Karpas-422 (cell line): ENCODE results near the gene KIF17. TPM values are rescaled to one million over a fixed set of nuclear protein-coding genes. Genes with fewer than 3 reads are reported as not detected.

Experiments used
- DNase-seq: peaks from one replicate; pipeline ENCODE4 v3.0.0-alpha.2; 2015
- H2AFZ ChIP-seq: fragments of 200-600 bp; sonication (generic); 2 replicates; pipeline ENCODE4 v1.6.1; 2014; ENCODE audit warnings: antibody characterized with exemption, low read length, mixed read lengths
- H3K27ac ChIP-seq: fragments of 200-600 bp; sonication (generic); 2 replicates; pipeline ENCODE4 v1.5.1; 2014; ENCODE audit warnings: mild to moderate bottlenecking, low read length, moderate library complexity
- H3K27me3 ChIP-seq: fragments of 200-600 bp; sonication (generic); 2 replicates; pipeline ENCODE4 v1.6.1; 2014; ENCODE audit warnings: low read length, mixed read lengths
- H3K36me3 ChIP-seq: fragments of 200-600 bp; sonication (generic); 2 replicates; pipeline ENCODE4 v1.6.1; 2014; ENCODE audit warnings: low read length, mixed read lengths; ENCODE audit not compliant: insufficient read depth
- H3K4me1 ChIP-seq: fragments of 200-600 bp; sonication (generic); 2 replicates; pipeline ENCODE4 v1.6.1; 2014; ENCODE audit warnings: mild to moderate bottlenecking, low read length, mixed read lengths
- H3K4me2 ChIP-seq: fragments of 200-600 bp; sonication (generic); 2 replicates; pipeline ENCODE4 v1.6.1; 2014; ENCODE audit warnings: low read length, low read depth, mild to moderate bottlenecking; ENCODE audit not compliant: poor library complexity, severe bottlenecking
- H3K4me3 ChIP-seq: fragments of 200-600 bp; sonication (generic); 2 replicates; pipeline ENCODE4 v1.5.1; 2014; ENCODE audit warnings: mild to moderate bottlenecking, antibody characterized with exemption, low read length, mixed read lengths
- H3K79me2 ChIP-seq: fragments of 200-600 bp; sonication (generic); 2 replicates; pipeline ENCODE4 v1.6.1; 2014; ENCODE audit warnings: mild to moderate bottlenecking, low read length, mixed read lengths
- H3K9ac ChIP-seq: fragments of 200-600 bp; sonication (generic); 2 replicates; pipeline ENCODE4 v1.6.0; 2014; ENCODE audit warnings: low read length
- H3K9me2 ChIP-seq: fragments of 200-600 bp; sonication (generic), shearing (Covaris generic); replicated peaks from 2 replicates; pipeline ENCODE4 v1.6.0; 2014; ENCODE audit warnings: mild to moderate bottlenecking, low read length, moderate library complexity; ENCODE audit not compliant: insufficient read depth
- H3K9me3 ChIP-seq: fragments of 300-700, 200-600 bp; sonication (generic); 2 replicates; pipeline ENCODE4 v1.6.1; 2014; ENCODE audit warnings: low read length, mixed read lengths
- H4K20me1 ChIP-seq: fragments of 200-600 bp; sonication (generic); 2 replicates; pipeline ENCODE4 v1.6.1; 2014; ENCODE audit warnings: mild to moderate bottlenecking, antibody characterized with exemption, low read length, low read depth; ENCODE audit not compliant: insufficient read depth
- total RNA-seq: library from RNA; depleted of rRNA; stranded (reverse); fragments of >200 nt; shearing (Covaris generic); gene quantifications from 2 replicates; pipeline ENCODE4 v1.2.3, GENCODE V29; 2014; ENCODE audit warnings: low replicate concordance

KIF17 gene
- total RNA-seq, 1 experiment from 2014 or later = not detected

- Histone ChIP-seq H3K36me3 (no peaks in the 10 kb centered on the region), H3K27me3 (no peaks in the 10 kb centered on the region), H3K4me2 (no peak overlapping the region), H2AFZ (no peak overlapping the region), H3K4me3 (no peak overlapping the region), H3K27ac (no peak overlapping the region), H3K9me3 (no peaks in the 10 kb centered on the region), H3K9me2 (no peaks in the 10 kb centered on the region), H3K9ac (no peak overlapping the region), H3K79me2 (no peaks in the 10 kb centered on the region), H4K20me1 (peaks cover 9% of the 10 kb centered on the region; the same call in 1 of the 2 replicates), H3K4me1 (peaks cover 9% of the 10 kb centered on the region)
- no peak for DNase-seq
Observed at GRCh38 chr1:20729990-20730689, 12.3 kb upstream of the KIF17 start.

DNA sequence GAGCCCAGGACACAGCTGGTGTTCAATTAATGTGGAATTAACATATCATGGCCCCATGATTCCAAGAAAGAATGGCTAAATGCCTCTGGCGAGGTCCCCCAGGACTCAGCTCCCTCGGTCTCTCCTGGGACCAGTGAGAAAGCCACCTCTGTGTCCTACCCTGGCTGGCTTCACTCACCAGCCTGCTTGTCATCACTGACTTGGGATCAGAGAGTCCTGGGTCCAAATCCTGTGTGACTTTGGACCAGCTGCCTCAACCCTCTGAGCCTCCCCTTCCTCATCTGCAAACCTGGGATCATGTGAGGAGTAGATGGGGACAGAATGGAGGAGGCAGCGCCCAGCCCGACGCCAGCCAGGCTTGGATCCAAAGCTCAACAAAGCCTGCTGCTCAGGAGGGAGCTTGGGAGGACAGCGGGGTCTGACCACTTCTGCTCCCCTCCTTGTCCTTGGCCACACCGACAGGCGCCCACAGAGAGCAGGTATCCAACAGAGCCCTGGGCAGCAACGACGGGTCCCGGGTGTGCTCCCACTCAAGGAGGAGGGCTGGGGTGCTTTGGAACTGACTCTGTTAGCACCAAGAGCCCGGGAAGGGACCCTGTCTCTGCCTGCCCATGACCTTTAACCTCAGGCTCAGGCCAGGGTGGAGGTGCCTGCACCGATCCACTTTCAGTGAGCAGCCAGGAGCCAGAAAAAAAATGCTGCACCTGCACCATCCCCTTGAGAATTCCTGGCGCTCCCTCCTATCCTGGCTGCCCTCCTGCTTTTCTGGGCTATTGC, 11.5 kb upstream of the KIF17 start:
- Histone ChIP-seq H3K4me3 (no peak overlapping the region), H3K79me2 (no peaks in the 10 kb centered on the region), H3K27ac (no peak overlapping the region), H3K36me3 (no peaks in the 10 kb centered on the region), H2AFZ (no peak overlapping the region), H3K9me3 (no peaks in the 10 kb centered on the region), H3K27me3 (no peaks in the 10 kb centered on the region), H3K9me2 (no peaks in the 10 kb centered on the region), H3K9ac (no peak overlapping the region), H3K4me2 (no peak overlapping the region), H3K4me1 (peaks cover 9% of the 10 kb centered on the region), H4K20me1 (peaks cover 9% of the 10 kb centered on the region; the same call in 1 of the 2 replicates)
- DNase-seq = no peak

GRCh38 chr1:20728371-20729154, 10.8 kb upstream of the KIF17 start:
- no peaks in the 10 kb centered on the region for H3K79me2 ChIP-seq
- H2AFZ ChIP-seq = no peak overlapping the region
- peaks cover 9% of the 10 kb centered on the region; the same call in 1 of the 2 replicates for H4K20me1 ChIP-seq
- H3K4me1 ChIP-seq = peaks cover 9% of the 10 kb centered on the region
- H3K9me2 ChIP-seq = no peaks in the 10 kb centered on the region
- H3K27me3 ChIP-seq = no peaks in the 10 kb centered on the region
- H3K4me3 ChIP-seq = no peak overlapping the region
- no peaks in the 10 kb centered on the region for H3K36me3 ChIP-seq
- no peaks in the 10 kb centered on the region for H3K9me3 ChIP-seq
- DNase-seq = no peak
- no peak overlapping the region for H3K27ac ChIP-seq
- no peak overlapping the region for H3K9ac ChIP-seq
- H3K4me2 ChIP-seq = no peak overlapping the region

DNA sequence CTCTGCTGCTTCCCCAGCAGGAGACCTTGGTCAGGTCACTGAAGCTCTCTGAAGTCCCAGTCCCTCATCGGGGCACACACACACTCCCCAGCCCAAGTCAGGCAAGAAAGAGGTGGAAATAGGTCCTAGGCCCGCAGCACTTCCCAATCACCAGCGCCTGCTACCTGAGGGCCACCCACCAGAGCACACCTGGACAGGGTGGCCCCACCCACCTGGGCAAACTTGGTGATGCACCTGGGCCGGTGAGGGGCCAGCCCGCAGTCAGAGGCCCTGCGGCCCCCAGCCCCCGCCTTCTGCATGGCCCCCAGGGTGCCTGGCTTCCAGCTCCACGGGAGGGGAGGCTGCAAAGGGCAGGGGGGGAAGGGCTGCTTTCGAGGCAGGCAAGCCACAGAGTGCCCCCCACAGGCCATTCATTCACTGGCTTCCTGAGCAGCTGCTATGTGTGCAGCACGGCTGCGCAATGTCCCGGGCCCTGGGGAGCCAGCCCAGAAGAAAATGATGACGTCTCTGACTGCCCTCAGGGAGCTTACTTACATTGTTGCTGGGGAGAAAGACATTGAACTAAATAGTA, 10.0 kb upstream of the KIF17 start:
- Histone ChIP-seq H3K9me3 (no peaks in the 10 kb centered on the region), H2AFZ (no peak overlapping the region), H3K9me2 (no peaks in the 10 kb centered on the region), H3K36me3 (no peaks in the 10 kb centered on the region), H3K4me3 (no peak overlapping the region), H3K79me2 (no peaks in the 10 kb centered on the region), H3K27ac (no peak overlapping the region), H3K4me1 (peaks cover 9% of the 10 kb centered on the region), H3K27me3 (no peaks in the 10 kb centered on the region), H3K4me2 (no peak overlapping the region), H4K20me1 (peaks cover 9% of the 10 kb centered on the region; the same call in 1 of the 2 replicates), H3K9ac (no peak overlapping the region)
- no peak for DNase-seq

GRCh38 chr1:20726932-20727745, 9.3 kb upstream of the KIF17 start:
- no peaks in the 10 kb centered on the region for H3K9me3 ChIP-seq
- H3K9ac ChIP-seq = no peak overlapping the region
- no peak for DNase-seq
- no peak overlapping the region for H3K27ac ChIP-seq
- peaks cover 5% of the 10 kb centered on the region for H3K4me1 ChIP-seq
- no peaks in the 10 kb centered on the region for H3K27me3 ChIP-seq
- H4K20me1 ChIP-seq = peaks cover 9% of the 10 kb centered on the region; the same call in 1 of the 2 replicates
- no peak overlapping the region for H2AFZ ChIP-seq
- H3K4me3 ChIP-seq = no peak overlapping the region
- no peaks in the 10 kb centered on the region for H3K79me2 ChIP-seq
- no peak overlapping the region for H3K4me2 ChIP-seq
- no peaks in the 10 kb centered on the region for H3K9me2 ChIP-seq
- no peaks in the 10 kb centered on the region for H3K36me3 ChIP-seq

- peaks cover 8% of the 10 kb centered on the region; the same call in 1 of the 2 replicates for H4K20me1 ChIP-seq
- no peak overlapping the region for H2AFZ ChIP-seq
- no peaks in the 10 kb centered on the region for H3K9me3 ChIP-seq
- no peak overlapping the region for H3K4me3 ChIP-seq
- H3K79me2 ChIP-seq = no peaks in the 10 kb centered on the region
- no peak overlapping the region for H3K27ac ChIP-seq
- DNase-seq = no peak
- H3K4me2 ChIP-seq = no peak overlapping the region
- H3K9me2 ChIP-seq = no peaks in the 10 kb centered on the region
- H3K9ac ChIP-seq = no peak overlapping the region
- H3K36me3 ChIP-seq = no peaks in the 10 kb centered on the region
- H3K4me1 ChIP-seq = peaks cover 1% of the 10 kb centered on the region
- H3K27me3 ChIP-seq = no peaks in the 10 kb centered on the region
Observed at GRCh38 chr1:20726118-20726911, 8.5 kb upstream of the KIF17 start.
